Astrocyte of the spinal cord (primary cell): Measurements from ENCODE around the gene SPRTN.

Experiments used
- DNase-seq: peaks from one replicate; pipeline ENCODE4 v3.0.0; 2011; ENCODE audit warnings: low read depth, low spot score
- H3K4me3 ChIP-seq: 2 replicates; pipeline ENCODE4 v1.5.1; 2011; ENCODE audit warnings: low read depth, mild to moderate bottlenecking, low read length, moderate library complexity
- CTCF ChIP-seq: IDR thresholded peaks from 2 replicates; pipeline ENCODE4 v1.5.1; 2012; ENCODE audit warnings: low read depth, mild to moderate bottlenecking, low read length, inconsistent platforms
- in situ Hi-C: cut with HindIII; loops from 2 replicates; pipeline ENCODE4 v1.10.0; 2017; ENCODE audit warnings: low sequenced_read_pairs

The SPRTN gene

GRCh38 chr1:231396643-231397042 lies 58.5 kb downstream of the SPRTN start:
- DNase-seq = no peak
- in situ Hi-C loops = no loop called here
- no peak overlapping the region for H3K4me3 ChIP-seq
- no peak for TF ChIP-seq CTCF

GRCh38 chr1:231397886-231398671 lies 60.0 kb downstream of the SPRTN start:
- no peak for TF ChIP-seq CTCF
- in situ Hi-C loops = no loop called here
- DNase-seq = no peak

GRCh38 chr1:231401478-231401877 lies 63.4 kb downstream of the SPRTN start:
- no peak for DNase-seq
- TF ChIP-seq CTCF = no peak
- in situ Hi-C loops = no loop called here

More at GRCh38 chr1:231397886-231398671, 60.0 kb downstream of the SPRTN start:
- no peak overlapping the region for H3K4me3 ChIP-seq

GRCh38 chr1:231404318-231404717 lies 66.2 kb downstream of the SPRTN start:
- H3K4me3 ChIP-seq = no peak overlapping the region
- no peak for TF ChIP-seq CTCF
- in situ Hi-C loops = no loop called here
- no peak for DNase-seq

More at GRCh38 chr1:231401478-231401877, 63.4 kb downstream of the SPRTN start:
- no peak overlapping the region for H3K4me3 ChIP-seq
